GM12878 (cell line): Measurements from ENCODE around the gene SDK2. TPM values are rescaled to one million over a fixed set of nuclear protein-coding genes. Genes with fewer than 3 reads are reported as not detected.
"Not testable (repeated sequence)": the region's sequence is repeated elsewhere in the genome, so short reads cannot be mapped to it uniquely, and the experiment has no call there.

Experiments
- ATAC-seq: fragments of 200-7000 bp; cut with Tn5 transposase; 3 replicates; pipeline ENCODE4 v1.9.1; 2020; ENCODE audit warnings: mild to moderate bottlenecking, moderate library complexity
- BruUV-seq: library from RNA; stranded (reverse); fragments of 400-500 nt; replicated peaks from 2 replicates; lab custom pipeline; 2021; lab: Mats Ljungman, UMichigan
- CTCF ChIA-PET: fragments of 300-600 bp; sonication (Branson Sonifier 250); formaldehyde crosslinking; extraction: SDS; loops from one replicate; lab custom pipeline; 2021; ENCODE audit warnings: inconsistent platforms; lab: Yijun Ruan, JAX
- POLR2A ChIA-PET: fragments of 350-600 bp; formaldehyde crosslinking; extraction: SDS; loops from one replicate; lab custom pipeline; 2021; ENCODE audit warnings: inconsistent platforms; lab: Charles Lee
- RAD21 ChIA-PET: fragments of 300-600 bp; sonication (Branson Sonifier 250); formaldehyde crosslinking; loops from one replicate; lab custom pipeline; 2023; ENCODE audit warnings: antibody characterized with exemption; ENCODE audit not compliant: unreplicated experiment; lab: Charles Lee
- SMC1A ChIA-PET: fragments of 300-600 bp; sonication (Branson Sonifier 250); formaldehyde crosslinking; loops from one replicate; lab custom pipeline; 2023; ENCODE audit not compliant: unreplicated experiment, uncharacterized antibody; lab: Charles Lee
- DNase-seq: peaks from one replicate; pipeline ENCODE4 v3.0.0-alpha.2; 2011; ENCODE audit warnings: low read depth, low spot score
- FAIRE-seq: peaks from 3 replicates; lab custom pipeline; 2011; peaks lifted over from hg19 to GRCh38; lab: Jason Lieb, UNC
- H2AFZ ChIP-seq: 2 replicates; pipeline ENCODE4 v1.6.0; 2011; ENCODE audit warnings: low read depth, low read length, control low read depth; ENCODE audit not compliant: control insufficient read depth
- H3K27ac ChIP-seq: 2 replicates; pipeline ENCODE4 v1.5.1; 2011; ENCODE audit warnings: control low read depth; ENCODE audit not compliant: control insufficient read depth, insufficient read depth
- H3K27me3 ChIP-seq, 2 experiments: replicated peaks in 1 of 2; 2 replicates each; pipeline versions ENCODE4 v1.6.0 to v1.6.1; 2011; ENCODE audit warnings: low read length in 1 of 2; ENCODE audit not compliant: control insufficient read depth in 2 of 2, insufficient read depth in 2 of 2
- H3K36me3 ChIP-seq, 2 experiments: 2 replicates each; pipeline ENCODE4 v1.5.1; 2011; ENCODE audit warnings: low read length in 1 of 2; ENCODE audit not compliant: control insufficient read depth in 2 of 2, insufficient read depth in 2 of 2
- H3K4me1 ChIP-seq: 2 replicates; pipeline ENCODE4 v1.6.1; 2011; ENCODE audit warnings: mild to moderate bottlenecking, low read length, moderate library complexity, mixed read lengths; ENCODE audit not compliant: control insufficient read depth, insufficient read depth
- H3K4me2 ChIP-seq: 2 replicates; pipeline ENCODE4 v1.6.0; 2011; ENCODE audit warnings: control low read depth; ENCODE audit not compliant: control insufficient read depth, insufficient read depth
- H3K4me3 ChIP-seq: fragments of 200-600 bp; sonication (generic); 2 replicates; pipeline ENCODE4 v1.5.1; 2016
- H3K79me2 ChIP-seq: 2 replicates; pipeline ENCODE4 v1.6.0; 2011; ENCODE audit warnings: low read length; ENCODE audit not compliant: control insufficient read depth, insufficient read depth
- H3K9ac ChIP-seq: 2 replicates; pipeline ENCODE4 v1.8.0; 2011; ENCODE audit warnings: low read length, control low read depth, mixed read lengths; ENCODE audit not compliant: control insufficient read depth, insufficient read depth
- H3K9me3 ChIP-seq: replicated peaks from 3 replicates; pipeline ENCODE4 v1.5.1; 2011; ENCODE audit warnings: mild to moderate bottlenecking, low read length; ENCODE audit not compliant: control insufficient read depth, insufficient read depth
- H4K20me1 ChIP-seq: 2 replicates; pipeline ENCODE4 v1.6.0; 2011; ENCODE audit not compliant: control insufficient read depth, insufficient read depth
- CTCF ChIP-seq, 3 experiments: IDR thresholded peaks in 2 of 3; conservative IDR thresholded peaks in 1 of 3; 2 replicates each; pipeline ENCODE4 v1.5.1; 2011; ENCODE audit warnings: low read depth in 3 of 3, low read length in 3 of 3, mild to moderate bottlenecking in 3 of 3, control low read depth in 2 of 3, moderate library complexity in 2 of 3, inconsistent platforms in 1 of 3, mixed read lengths in 1 of 3; ENCODE audit not compliant: control insufficient read depth in 2 of 3, insufficient read depth in 1 of 3; ENCODE audit errors: extremely low read depth in 1 of 3
- FOXM1 ChIP-seq: IDR thresholded peaks from 2 replicates; pipeline ENCODE4 v1.6.1; 2012; ENCODE audit warnings: low read depth, mild to moderate bottlenecking, inconsistent platforms, low read length, moderate library complexity
- GATAD2B ChIP-seq: fragments of 450-650 bp; conservative IDR thresholded peaks from 2 replicates; pipeline ENCODE4 v1.6.1; 2017; ENCODE audit warnings: low read depth, mild to moderate bottlenecking, moderate library complexity
- HDGF ChIP-seq: fragments of 450-650 bp; IDR thresholded peaks from 2 replicates; pipeline ENCODE4 v1.6.1; 2016; ENCODE audit warnings: antibody characterized with exemption
- MEF2B ChIP-seq: fragments of 450-650 bp; IDR thresholded peaks from 2 replicates; pipeline ENCODE4 v1.6.1; 2018; ENCODE audit warnings: mild to moderate bottlenecking, moderate library complexity; ENCODE audit not compliant: partially characterized antibody, poor library complexity, severe bottlenecking
- NBN ChIP-seq: fragments of 450-650 bp; IDR thresholded peaks from 2 replicates; pipeline ENCODE4 v1.6.1; 2016
- PAX5 ChIP-seq: IDR thresholded peaks from 2 replicates; pipeline ENCODE4 v1.6.1; 2011; ENCODE audit warnings: low read depth, low read length, borderline replicate concordance
- RAD21 ChIP-seq: IDR thresholded peaks from 2 replicates; pipeline ENCODE4 v1.6.1; 2011; ENCODE audit warnings: mild to moderate bottlenecking, low read depth, low read length, moderate library complexity; ENCODE audit not compliant: insufficient read depth
- RB1 ChIP-seq: fragments of 450-650 bp; formaldehyde crosslinking; IDR thresholded peaks from 2 replicates; pipeline ENCODE4 v1.6.1; 2017; ENCODE audit warnings: mild to moderate bottlenecking, borderline replicate concordance
- RELA ChIP-seq: fragments of 450-650 bp; IDR thresholded peaks from 2 replicates; pipeline ENCODE4 v1.8.0; 2014; ENCODE audit warnings: borderline replicate concordance; ENCODE audit not compliant: partially characterized antibody
- RUNX3 ChIP-seq: IDR thresholded peaks from 2 replicates; pipeline ENCODE4 v1.6.1; 2012; ENCODE audit warnings: low read length, inconsistent platforms
- SMARCA5 ChIP-seq: fragments of 450-650 bp; IDR thresholded peaks from 2 replicates; pipeline ENCODE4 v1.6.1; 2017; ENCODE audit warnings: mild to moderate bottlenecking
- SMC3 ChIP-seq: IDR thresholded peaks from 2 replicates; pipeline ENCODE4 v1.6.1; 2011; ENCODE audit warnings: low read length, improper control_type of control experiment, borderline replicate concordance
- TCF12 ChIP-seq: IDR thresholded peaks from 2 replicates; pipeline ENCODE4 v1.6.1; 2011; ENCODE audit warnings: low read depth, mild to moderate bottlenecking, low read length
- WGBS: methylation state at CpG from one replicate; pipeline ENCODE4 v1.1.6; 2016; ENCODE audit warnings: low lambda C conversion rate; ENCODE audit not compliant: insufficient replicate concordance, insufficient coverage; ENCODE audit errors: missing lambda C conversion rate; 5-methylcytosine and 5-hydroxymethylcytosine counted together
- in situ Hi-C: fragments of 300-500 bp; cut with MboI; formaldehyde crosslinking; loops from 9 replicates; pipeline ENCODE4 v1.14.3; 2018; ENCODE audit warnings: mixed read lengths
- intact Hi-C: fragments of 100-400 bp; cut with micrococcal nuclease; formaldehyde crosslinking; loops from one replicate; pipeline ENCODE4 v1.14.2; 2022; ENCODE audit not compliant: unreplicated experiment
- polyA plus RNA-seq, 11 experiments: library from polyadenylated mRNA; depleted of rRNA in 4 of 11; unstranded in 6 of 11; stranded (reverse) in 5 of 11; fragments of >200 nt; fragmentation: Nextera tagmentation in 4 of 11; fragmentation: Illumina TruSeq in 1 of 11; extraction: Ambion mirVana in 4 of 11; extraction: Trizol in 1 of 11; gene quantifications; 1 replicate in 1 of 11; 2 replicates in 10 of 11; pipeline versions ENCODE4 v1.2.1 to v1.2.3, GENCODE V29; 2011 to 2016; ENCODE audit warnings: inconsistent platforms in 2 of 11, missing spikeins in 2 of 11, low read depth in 1 of 11
- total RNA-seq, 4 experiments: library from RNA; depleted of rRNA in 3 of 4; stranded (reverse); fragments of >200 nt in 3 of 4; fragmentation: Illumina TruSeq in 1 of 4; extraction: Trizol in 1 of 4; gene quantifications; 2 replicates each; pipeline versions ENCODE4 v1.2.1 to v1.2.3, GENCODE V29; 2013 to 2021

The SDK2 gene
- total and polyA plus RNA-seq, 10 of the 15 experiments (the other 5 are each of a cell fraction or from before 2014, with no cell fraction given), result 0.03 to 0.08 (median 0.03) TPM; not detected in 7

- not testable (repeated sequence) for H2AFZ ChIP-seq, H3K27me3 ChIP-seq, H3K27ac ChIP-seq, H3K9me3 ChIP-seq, H3K4me3 ChIP-seq, H3K36me3 ChIP-seq, H3K4me2 ChIP-seq, H3K9ac ChIP-seq, H3K4me1 ChIP-seq, BruUV-seq, H3K79me2 ChIP-seq, H4K20me1 ChIP-seq
- FAIRE-seq (peak; percentile 81), DNase-seq (peak; percentile 15), ATAC-seq (peak; percentile 94)
- in situ Hi-C loops (loop anchor here (5.0 kb wide), 2 partner anchors 118 to 643 kb away; no protein-coding TSS in a partner anchor), intact Hi-C loops (loop anchor here (1.0 to 5.0 kb wide), 5 partner anchors 58 to 643 kb away; partner anchors contain the start of gene CDC42EP4)
- RAD21 ChIA-PET, result interaction anchor here (0.6 to 10.5 kb wide), 32 partner anchors 7 to 813 kb away, joined by 3 to 218 read pairs (median 4); partner anchors contain the start of genes CDC42EP4, COG1 and CPSF4L
- POLR2A ChIA-PET, result interaction anchor here (0.5 to 1.9 kb wide), 5 partner anchors 29 to 178 kb away, joined by 3 to 7 read pairs (median 4); no protein-coding TSS in a partner anchor
- WGBS, result 36% methylated on average over 14 of the region's 14 CpGs
- SMC1A ChIA-PET, result interaction anchor here (0.7 to 13.2 kb wide), 33 partner anchors 21 to 813 kb away, joined by 3 to 261 read pairs (median 5); partner anchors contain the start of gene CPSF4L
- CTCF ChIA-PET, result interaction anchor here (0.5 to 17.4 kb wide), 49 partner anchors 8 to 1001 kb away, joined by 3 to 365 read pairs (median 5); partner anchors contain the start of genes CDC42EP4 and CPSF4L
- TF ChIP-seq SMARCA5 (0 out of 2 replicates have a peak, but pooled peaks have one; percentile 23), HDGF (0 out of 2 replicates have a peak, but pooled peaks have one; percentile 1), TCF12 (0 out of 2 replicates have a peak, but pooled peaks have one; percentile 41), GATAD2B (0 out of 2 replicates have a peak, but pooled peaks have one; percentile 15), FOXM1 (peak; percentile 51; the same call in 1 of the 2 replicates), RAD21 (peak; percentile 95), PAX5 (peak; percentile 67; the same call in 1 of the 2 replicates), RB1 (0 out of 2 replicates have a peak, but pooled peaks have one; percentile 46), NBN (0 out of 2 replicates have a peak, but pooled peaks have one; percentile 27), CTCF (IDR thresholded peaks at IDR 0.05 in 2 of 3, conservative IDR thresholded peaks at IDR 0.05 in 1 of 3; ENCODE audit: control insufficient read depth in 2 of 3, extremely low read depth in 1 of 3, insufficient read depth in 1 of 3, low read depth in 3 of 3, low read length in 3 of 3) (peak; percentile 78 to 93 (median 78)), RUNX3 (0 out of 2 replicates have a peak, but pooled peaks have one; percentile 5), MEF2B (peak; percentile 11), SMC3 (peak; percentile 99), RELA (peak; percentile 59)
These were observed 274.3 kb downstream of the SDK2 start for GRCh38 chr17:73369817-73370490.
